Left kidney (tissue), 8 donors: ENCODE results near the gene SGO1. TPM values are rescaled to one million over a fixed set of nuclear protein-coding genes. Genes with fewer than 3 reads are reported as not detected.
A peak's percentile ranks its signal among the peaks of the same experiment; 100 is the strongest.
"Not testable (repeated sequence)": the region's sequence is repeated elsewhere in the genome, so short reads cannot be mapped to it uniquely, and the experiment has no call there.

Source experiments
- DNase-seq: peaks from one replicate; pipeline ENCODE4 v3.0.0-alpha.2; 2013
- long read RNA-seq, 8 donors: transcript quantifications; one replicate each; lab custom pipeline, GENCODE V29; 2026
- polyA plus RNA-seq: library from polyadenylated mRNA; unstranded; fragments of 120-200 nt; gene quantifications from one replicate; pipeline ENCODE4 v1.2.1, GENCODE V29; 2013; ENCODE audit not compliant: insufficient read length

The SGO1 gene
- 14.1 TPM for polyA plus RNA-seq
- long read RNA-seq, donor 1: 0 reads
- long read RNA-seq, donor 2: 0 reads
- long read RNA-seq, donor 3: 0 reads
- long read RNA-seq, donor 4: 0 reads
- long read RNA-seq, donor 5, partial matches to known transcripts: 0 of 2 reads
- long read RNA-seq, donor 5, other reads (novel, unspliced or antisense): 0 of 2 reads
- long read RNA-seq, donor 6: 0 reads
- long read RNA-seq, donor 7, partial matches to known transcripts: 0 of 1 reads
- long read RNA-seq, donor 7, other reads (novel, unspliced or antisense): 0 of 1 reads
- long read RNA-seq, donor 8: 0 reads

DNA sequence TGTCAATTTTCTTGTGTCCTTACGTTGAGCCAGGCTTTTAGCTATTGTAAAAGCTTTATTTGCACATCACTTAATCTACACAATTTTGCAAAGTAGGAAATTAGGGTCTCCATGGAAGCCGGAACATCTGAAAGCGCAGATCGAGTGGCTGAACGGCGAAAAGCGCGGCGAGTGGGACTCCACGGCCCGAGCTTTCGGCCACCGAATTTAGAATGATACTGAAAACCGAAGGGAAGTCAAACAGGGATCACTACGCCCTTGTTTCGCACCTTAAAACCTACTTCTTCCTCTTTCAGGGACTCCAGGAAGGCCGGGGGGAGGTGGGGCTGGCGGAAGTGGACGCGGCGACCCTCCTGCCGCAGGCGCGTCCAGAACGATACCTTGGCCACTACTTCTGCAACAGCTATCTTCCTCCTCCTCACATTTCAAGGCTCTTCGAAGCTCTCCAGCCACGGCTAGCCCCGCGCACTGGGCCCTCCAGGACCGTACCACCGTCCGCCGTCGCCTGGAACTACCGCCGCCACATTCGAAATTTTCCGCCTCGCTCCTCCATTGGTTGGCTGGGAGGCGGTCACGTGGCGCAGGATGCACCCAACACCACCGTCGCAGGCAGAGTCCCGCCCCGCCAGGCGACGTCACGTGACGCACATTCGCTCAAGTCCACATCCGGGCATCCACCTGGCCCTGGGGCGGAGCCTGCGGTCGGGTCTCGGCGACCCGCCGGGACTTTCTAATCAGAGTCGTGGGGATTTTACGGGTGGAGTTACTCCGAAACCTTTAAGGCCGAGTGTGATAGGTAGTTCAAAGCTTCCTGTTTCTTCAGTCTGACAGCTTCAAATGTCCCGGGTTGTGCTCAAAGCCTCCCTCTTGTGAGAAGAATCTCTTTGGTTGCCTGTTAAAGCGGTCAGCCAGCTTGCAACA, at the start of gene SGO1:
Gene SGO1, minus strand, starts transcription at position 528 of the 921 bp plus-strand sequence. CDS start 2,179 bp downstream, outside the sequence.
- DNase-seq: peak; percentile 99

DNA sequence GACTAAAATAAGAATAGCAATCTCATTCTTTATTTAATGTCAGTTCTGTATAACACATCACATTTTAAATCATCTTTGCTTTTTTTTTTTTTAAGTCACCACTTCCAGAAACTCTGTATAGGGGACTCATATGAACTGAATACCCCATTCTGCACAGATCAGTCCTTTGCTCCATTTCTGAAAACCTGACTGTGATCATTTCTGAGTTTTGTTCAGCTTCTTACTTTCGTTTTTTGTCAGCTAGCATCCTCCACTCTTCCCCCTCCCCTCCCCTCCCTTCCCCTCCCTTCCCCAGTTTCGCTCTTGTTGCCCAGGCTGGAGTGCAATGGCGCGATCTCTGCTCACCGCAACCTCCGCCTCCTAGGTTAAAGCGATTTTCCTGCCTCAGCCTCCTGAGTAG, 49.8 kb upstream of the SGO1 start:
- DNase-seq: no peak

DNA sequence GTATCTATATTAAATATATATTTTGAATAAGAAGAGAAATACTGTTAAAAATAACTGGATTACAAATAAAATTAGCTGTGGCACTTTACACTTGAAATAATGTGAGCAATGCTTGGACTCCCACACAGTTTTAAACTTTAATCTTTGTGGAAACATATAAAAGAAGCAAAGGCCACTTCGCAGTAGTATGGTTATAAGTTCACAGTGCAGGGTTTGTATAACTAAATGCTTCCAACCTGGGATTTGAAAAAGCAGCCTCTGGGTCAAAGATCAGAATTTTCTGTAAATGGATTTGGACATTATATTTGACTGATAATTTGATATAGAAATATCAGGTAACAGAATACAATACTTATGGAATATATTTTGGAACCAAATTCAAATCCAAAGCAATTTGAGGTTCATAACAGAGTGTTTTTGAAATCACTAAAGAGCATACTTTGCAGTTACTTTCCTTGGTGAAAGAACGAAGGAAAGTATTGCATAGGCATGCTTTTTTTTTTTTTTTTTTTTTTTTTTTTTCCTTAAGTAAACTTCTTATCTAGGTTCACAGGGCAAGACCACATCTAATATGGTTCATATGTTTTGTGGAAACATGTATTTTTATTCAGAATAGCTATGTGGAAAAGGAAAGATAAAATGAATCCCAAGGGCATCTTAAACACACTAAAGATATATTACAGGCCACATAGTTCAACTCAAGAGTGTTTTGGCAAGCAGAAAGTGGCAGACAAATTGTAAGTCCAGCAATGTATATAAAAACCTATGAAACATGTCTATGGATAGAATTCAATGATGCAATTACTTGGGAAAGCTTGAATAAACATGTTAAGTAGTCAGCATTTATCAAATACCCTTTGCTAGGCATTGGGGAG, 47.1 kb upstream of the SGO1 start:
- DNase-seq: peak; percentile 27

DNA sequence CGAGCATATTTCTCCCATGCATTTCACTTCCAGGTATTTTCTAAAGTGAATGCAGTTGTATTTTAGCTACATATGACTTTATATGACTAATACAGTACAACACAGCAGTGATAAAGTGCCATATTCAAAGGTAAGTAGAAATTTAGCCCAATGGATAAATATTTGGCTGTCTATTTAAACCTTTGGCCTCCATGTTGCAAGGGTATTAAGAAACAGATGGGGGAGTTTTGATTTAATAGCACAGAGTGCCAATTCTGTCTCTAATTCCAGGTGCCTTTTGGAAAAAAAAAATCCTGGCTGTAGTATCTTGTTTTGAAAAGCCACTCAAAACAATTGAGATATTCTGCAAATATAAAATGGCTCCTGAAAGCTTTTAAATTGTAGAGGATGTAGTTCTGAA, 44.9 kb upstream of the SGO1 start:
- no peak for DNase-seq

DNA sequence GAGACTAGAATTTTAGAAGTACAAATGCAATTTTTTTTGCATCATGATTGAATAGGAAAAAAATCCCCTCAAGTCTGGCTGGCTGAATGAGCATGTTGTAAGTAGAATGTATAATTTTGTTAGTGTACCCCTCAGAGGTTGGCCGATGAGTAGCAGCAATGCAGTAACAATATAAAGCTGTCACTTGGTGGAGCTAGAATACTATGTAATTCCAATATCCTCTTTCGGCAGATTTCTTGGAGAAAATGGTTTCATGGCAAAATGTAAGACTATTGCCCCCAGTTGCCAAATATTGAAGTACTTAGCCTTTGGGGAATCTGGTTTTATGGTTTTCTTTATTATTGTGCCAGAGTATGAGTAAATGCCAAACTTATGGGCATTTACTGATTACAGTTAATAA, 39.8 kb upstream of the SGO1 start:
- DNase-seq: peak; percentile 38

DNA sequence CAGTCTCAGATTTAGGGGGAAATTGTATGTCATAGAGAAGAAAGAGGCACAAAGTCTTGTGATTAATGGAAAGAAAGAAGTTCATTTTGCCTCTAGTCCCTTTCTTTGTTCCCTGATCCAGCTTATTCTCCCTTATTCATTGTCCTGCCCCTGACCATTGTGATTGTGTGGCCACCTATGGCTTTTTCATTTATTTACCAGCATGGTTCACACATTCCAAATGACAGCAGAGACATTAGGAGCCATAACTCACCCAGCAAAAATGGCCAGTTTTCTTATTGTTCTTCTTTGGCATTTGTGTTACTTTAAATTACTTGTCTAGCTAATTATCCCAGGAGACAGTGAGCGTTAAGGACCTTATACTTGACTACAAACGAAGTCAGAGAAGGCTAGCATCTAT, 36.3 kb upstream of the SGO1 start:
- DNase-seq: no peak

DNA sequence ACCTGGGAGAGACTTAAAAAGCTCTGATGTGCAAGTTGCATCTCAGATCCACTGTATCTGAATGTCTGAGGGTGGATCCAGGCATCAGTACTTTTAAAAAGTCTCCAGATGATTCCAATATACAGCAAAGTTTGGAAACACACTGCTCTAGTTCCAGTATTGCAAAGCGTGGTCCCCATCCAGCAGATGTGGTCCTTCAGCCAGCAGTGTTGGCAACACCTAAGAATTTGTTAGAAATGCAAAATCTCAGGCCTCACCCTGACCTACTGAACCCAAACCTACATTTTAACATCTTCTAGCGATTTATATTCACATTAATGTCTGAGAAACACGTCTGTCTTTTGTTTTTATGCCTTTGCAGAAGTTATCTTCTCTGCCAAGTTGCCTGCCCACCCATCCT, 32.2 kb upstream of the SGO1 start:
- DNase-seq: no peak

DNA sequence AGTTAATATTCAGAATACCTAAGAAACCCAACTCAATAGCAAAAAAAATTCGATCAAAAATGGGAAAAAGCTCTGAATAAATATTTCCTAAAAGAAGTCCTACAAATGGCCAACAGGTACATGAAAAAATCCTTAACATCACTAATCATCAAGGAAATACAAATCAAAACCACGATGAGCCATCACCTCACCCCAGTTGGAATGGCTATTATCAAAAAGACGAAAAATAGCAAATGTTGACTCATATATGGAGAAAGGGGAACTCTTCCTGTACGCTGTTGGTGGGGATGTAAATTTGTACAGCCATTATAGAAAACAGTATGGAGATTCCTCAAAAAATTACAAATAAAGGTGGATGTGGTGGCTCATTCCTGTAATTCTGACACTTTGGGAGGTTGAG, 29.6 kb upstream of the SGO1 start:
- DNase-seq: no peak

DNA sequence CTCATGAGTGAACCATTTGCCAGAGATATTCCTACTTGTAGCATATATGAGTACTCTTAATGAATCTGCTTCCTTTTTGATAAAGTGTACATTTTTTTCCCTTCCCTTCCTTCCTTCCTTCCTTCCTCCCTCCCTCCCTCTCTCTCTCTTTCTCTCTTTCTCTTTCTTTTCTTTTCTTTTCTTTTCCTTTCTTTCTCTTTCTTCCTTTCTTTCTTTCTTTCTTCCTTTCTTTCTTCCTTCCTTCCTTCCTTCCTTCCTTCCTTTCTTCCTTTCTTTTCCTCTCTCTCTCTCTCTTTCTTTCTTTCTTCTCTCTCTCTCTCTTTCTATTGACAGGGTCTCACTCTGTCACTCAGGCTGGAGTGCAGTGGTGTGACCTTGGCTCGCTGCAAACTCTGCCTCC, 27.5 kb upstream of the SGO1 start:
- DNase-seq: not testable (repeated sequence)

DNA sequence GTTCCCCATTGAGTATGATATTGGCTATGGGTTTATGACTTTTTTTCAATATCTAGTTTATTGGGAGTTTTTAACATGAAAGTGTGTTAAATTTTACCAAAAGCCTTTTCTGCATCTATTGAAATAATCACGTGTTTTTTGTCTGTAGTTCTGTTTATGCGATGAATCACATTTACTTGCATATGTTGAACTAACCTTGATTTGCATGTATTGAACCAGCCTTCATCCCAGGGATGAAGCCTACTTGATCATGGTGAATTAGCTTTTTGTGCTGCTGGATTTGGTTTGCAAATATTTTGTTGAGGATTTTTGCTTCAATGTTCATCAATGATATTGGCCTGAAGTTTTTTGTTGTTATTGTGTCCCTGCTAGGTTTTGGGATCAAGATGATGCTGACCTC, 21.9 kb upstream of the SGO1 start:
- DNase-seq: not testable (repeated sequence)

DNA sequence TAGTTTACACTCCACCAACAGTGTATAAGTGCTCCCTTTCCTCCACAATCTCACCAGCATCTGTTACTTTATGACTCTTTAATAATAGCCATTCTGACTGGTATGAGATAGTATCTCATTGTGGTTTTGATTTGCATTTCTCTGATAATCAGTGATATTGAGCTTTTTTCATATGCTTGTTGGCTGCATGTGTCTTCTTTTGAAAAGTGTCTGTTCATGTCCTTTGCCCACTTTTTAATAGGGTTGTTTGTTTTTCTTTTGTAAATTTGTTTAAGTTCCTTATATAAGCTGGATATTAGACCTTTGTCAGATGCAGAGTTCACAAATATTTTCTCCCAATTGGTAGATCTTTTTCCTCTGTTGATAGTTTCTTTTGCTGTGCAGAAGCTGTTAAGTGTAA, 19.9 kb upstream of the SGO1 start:
- not testable (repeated sequence) for DNase-seq

DNA sequence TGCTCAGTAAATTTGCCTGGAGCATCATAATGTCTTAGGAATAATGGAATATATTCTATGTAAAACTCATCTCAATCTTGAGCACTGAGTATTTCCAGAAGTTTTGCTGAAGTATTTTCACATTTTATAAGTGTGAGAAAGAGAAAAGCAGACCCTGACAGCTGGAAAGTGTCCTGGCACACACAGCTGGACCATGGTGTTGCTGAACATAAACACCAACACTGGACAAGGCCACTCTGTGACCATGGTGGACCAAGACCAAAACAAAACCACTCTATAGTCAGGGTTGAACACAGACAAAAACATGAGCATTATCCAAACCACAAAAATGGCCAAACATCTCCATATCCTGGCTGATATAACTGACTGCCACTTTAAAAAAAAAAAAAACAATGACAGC, 15.1 kb upstream of the SGO1 start:
- no peak for DNase-seq

DNA sequence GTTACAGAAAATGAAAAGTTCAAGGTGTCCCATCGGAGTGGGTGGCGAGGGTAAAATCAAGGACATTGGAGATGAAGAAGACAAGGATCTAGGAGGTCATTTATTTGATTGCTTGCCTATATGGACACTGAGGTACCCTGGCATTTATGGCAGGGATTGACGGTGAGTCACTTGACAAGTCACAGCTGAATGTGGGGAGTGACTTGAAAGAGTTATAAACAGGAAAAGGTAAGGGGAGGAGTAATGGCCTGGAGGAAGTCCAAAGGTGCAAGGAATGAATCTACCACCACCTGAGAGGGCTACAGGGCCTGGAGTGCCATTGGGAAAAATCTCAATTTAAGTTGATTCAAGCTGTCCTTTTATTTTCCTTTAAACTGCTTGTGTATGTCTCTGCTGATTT, 11.8 kb upstream of the SGO1 start:
- DNase-seq: no peak

DNA sequence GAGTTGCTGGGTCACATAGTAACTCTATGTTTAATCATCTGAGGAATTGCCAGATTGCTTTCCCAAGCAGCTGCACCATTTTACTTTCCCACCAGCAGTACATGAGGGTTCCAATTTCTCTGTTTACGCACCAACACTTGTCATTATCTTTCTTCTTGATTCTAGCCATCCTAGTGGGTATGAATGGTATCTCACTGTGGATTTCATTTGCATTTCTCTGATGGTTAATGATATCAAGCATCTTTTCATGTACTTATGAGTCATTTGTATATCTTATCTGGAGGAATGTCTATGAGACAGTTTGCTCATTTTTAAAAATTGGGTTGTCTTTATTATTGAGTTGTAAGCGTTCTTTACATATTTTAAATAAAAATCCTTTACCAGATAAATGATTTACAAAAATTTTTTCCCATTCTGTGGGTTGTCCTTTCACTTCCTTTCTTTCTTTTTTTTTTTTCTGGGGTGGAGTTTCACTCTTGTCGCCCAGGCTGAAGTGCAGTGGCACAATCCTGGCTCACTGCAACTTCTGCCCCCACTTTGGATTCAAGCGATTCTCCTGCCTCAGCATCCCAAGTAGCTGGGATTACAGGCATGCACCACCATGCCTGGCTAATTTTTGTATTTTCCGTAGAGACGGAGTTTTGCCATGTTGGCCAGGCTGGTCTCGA, 8.9 kb upstream of the SGO1 start:
- DNase-seq: no peak

DNA sequence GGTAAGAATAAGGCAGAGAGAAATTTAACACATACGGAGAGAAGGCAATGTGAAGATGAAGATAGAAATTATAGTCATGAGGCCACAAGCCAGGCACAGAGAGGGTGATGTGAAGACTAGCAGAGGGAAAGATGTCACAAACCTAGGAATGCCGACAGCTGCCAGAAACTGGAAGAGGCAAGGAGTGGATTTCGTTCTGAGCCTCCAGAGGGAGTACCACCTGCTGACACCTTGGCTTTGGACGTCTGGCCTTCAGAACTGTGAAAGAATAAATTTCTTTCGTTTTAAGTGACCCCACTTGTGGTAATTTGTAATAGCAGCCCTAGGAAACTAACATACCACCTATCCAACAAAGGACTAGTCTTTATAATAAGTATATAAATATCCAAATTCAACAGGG, 5.0 kb upstream of the SGO1 start:
- no peak for DNase-seq

DNA sequence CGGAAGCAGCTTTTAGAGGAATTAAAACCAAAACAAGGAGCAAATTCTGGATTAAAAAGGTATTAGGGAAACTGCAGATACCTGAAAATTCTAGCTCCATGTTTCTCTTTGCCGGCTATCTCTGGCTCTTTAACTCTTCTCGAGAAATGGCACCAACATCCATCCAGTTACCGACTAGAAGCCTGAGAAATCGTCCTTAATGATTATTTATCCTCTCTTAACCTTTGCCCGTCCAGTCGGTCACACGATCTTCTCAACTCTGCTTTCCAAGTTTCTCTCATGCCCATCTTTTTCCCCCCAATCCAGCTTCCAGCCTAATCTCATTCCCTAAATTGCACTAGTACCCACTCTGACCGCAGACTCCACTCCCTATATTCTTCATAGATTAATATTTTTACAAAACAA, 596 bp upstream of the SGO1 start:
- no peak for DNase-seq

DNA sequence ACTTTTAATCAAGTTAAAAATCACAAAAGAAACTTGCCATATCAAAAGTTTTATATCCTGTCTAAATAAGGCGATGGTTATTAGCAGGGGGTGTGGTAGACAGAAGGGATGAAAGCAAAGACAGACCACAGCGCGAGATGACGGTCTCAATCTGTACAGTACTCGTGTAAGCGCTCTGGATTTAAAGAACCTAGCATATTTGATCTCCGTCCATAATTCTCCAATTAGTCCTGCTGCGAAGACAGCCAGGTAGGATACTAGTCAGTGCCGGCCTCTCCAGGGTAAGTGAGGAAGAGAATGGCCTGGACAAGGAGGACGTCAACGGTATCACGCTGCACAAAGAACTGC, 701 bp downstream of the SGO1 start:
- peak; percentile 11 for DNase-seq

DNA sequence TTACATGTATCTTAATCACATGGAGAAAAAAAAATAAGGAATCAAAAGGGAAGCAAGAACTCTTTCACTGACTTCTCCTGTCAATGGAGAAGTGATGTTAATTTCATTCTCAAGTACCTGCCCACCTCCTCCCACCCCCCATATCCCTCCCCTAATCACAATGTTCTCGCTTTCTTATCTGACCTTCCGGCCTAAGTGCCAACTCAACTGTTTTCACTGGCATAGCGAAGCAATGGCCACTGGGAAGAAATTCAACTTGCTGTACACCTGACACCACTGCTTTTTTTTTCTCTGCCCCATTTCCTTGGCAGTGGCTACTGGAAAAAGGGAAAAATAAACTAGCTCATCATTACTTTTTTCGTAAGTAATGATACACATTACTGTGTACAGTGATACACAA, 3.8 kb downstream of the SGO1 start:
- DNase-seq: no peak

DNA sequence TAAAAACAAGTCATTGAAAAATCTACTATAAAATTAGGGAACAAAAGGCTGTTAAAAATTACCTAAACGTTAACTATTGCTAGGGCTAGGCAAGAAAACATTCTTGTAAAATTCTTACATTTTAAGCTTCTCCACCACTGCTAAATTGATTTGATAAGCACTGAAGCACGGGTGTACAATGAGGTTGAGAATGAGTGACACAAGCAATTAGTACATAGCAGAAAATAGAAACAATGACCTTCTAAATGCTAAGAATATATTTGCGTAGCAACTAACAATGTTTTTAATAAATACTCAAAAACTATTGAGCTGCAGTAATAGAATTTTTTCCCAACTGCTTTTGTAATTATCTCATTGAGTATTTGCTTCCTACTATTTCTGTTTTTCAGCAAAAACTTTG, 4.7 kb downstream of the SGO1 start:
- no peak for DNase-seq

DNA sequence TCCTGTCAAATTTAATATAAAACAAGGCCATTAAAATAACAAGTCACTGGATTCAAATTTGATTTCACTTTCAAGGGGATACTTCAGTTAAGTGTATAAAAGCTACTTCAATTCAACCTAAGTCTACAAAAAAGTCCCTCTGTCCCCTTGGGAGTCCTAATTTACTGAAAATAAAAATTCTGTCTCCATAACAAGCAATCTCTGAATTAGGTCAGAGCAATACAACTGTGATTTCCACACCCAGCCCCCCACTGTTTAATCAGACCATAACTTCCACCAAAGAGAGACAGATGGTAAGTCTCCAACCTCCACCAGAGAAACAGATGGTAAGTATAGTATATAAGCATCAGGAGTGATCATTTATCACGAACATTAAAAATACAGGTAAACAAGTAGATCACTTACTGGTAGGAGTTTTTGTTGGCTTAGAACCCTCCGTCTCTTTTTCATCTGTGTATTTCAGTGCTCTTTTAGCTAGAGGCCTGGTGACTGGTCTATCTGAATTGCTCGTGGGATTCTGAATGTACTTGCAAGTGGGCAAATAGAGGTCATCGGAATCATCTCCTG, 12.1 kb downstream of the SGO1 start:
- no peak for DNase-seq

DNA sequence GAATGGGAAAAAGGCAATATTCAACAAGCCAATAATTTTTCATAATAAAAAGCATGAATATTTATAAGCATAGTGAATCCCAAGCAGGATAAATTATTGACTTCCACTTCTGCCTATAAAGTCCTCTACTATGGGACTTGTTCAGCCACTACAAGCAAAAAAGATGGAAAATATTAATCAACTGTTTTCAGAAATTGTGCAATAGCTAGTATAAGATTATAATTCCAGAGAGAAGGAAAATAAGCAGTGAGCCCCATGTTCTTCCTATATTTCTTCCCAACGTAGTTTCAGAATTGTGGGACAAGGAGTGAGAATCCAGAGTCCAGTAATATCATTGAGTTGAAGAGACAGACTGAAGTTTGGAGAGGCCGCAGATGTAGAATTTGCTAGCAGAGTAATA, 24.3 kb downstream of the SGO1 start:
- DNase-seq: no peak

DNA sequence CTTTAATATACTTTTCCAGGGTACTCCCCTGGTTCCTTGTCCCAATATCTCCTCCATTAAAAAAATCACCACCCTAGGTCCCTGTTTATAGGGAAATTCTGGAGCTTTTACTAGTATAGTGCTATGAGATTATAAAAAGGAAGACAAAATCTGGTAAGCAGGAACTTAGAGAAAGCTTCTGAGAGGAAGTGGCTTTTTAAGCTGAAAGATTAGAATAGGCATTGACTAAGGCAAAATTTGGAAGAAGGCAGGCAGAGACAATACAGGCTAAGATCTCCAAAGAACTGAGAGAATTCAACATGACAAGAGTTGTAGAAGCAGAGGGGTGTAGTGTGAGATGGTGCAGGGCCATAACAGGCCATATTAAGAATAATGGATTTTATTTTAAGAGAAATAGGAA, 25.8 kb downstream of the SGO1 start:
- no peak for DNase-seq
